Stimulated activated CD8-positive, alpha-beta memory T cell treated with anti-CD3 and anti-CD28 coated beads, Interleukin-7, amount 100 ng/mL, for 48 hours (primary cell): ENCODE data around the gene CCDC18.
"Not testable (repeated sequence)": the region's sequence is repeated elsewhere in the genome, so short reads cannot be mapped to it uniquely, and the experiment has no call there.

ENCODE experiments used
- DNase-seq, 2 donors: peaks; one replicate each; pipeline ENCODE4 v3.0.0-alpha.2; 2020; ENCODE audit warnings: low read depth in 1 of 2; ENCODE audit errors: extremely low read depth in 1 of 2

The CCDC18 gene

GRCh38 chr1:93174638-93175037 lies 5.9 kb upstream of the CCDC18 start:
- not testable (repeated sequence) for DNase-seq

DNA sequence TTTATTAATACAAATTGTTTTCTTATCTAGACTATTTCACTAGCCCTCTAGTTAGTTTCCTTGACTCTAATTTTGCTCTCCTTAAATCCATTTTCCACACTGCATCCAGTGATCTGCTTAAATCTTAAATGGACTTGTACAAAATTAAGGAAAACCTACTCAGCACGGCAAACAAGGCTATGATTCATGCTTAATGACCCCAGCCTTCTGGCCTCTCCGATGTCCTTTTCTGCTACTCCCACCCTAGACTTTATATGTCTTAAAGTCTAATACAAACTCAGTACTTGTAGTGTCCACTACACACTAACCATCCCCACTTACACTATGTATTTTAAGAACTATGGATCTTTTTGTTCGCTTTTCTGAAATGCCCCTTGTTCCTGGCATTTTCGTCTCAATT lies 2.5 kb upstream of the CCDC18 start:
- no peak for DNase-seq

- no peak for DNase-seq
Measured at GRCh38 chr1:93178418-93178817, 2.1 kb upstream of the CCDC18 start.

DNA sequence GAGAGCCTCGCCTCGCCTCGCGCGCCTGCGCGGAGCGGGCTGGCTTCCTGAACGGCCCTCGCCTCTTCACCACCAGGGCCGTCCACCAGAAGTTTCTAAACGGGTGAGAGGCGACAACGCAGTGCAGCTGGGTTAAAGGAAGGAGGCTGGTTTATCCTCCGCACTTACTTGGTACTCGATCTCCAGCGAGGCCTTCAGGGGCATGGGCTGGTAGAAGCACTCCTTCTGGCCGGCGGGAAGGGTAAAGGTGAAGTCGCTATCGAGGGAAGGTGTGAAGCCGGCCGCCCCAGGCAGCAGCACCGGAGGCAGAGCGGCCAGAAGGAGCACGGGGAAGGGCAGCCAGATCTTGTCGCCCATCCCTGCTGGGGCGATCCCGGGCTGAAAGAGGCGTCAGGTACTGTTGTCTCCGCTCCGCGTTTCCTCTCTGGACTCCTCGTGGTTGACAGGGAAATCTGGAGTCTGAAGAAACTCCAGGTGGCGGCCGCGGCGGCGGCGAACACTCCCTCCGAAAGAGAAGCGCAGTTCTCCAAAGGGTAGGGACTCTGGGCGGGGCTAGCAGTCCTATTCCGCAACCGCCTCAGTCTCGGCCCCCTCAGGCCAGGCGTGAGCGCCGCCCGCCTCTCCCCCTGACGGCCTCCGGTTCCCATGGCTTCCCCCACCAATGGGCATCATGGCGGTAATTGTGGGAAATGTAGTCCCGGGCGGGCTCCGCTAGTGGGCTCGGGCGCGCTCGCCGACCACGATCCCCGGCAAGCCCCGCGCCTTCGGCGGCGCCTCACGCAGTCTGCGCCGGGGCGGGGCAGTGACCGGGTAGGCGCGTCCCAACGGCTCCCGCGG lies 420 bp upstream of the CCDC18 start, which contains the start of gene TMED5:
Gene TMED5, minus strand, starts transcription at position 528 of the 837 bp plus-strand sequence. Its CDS starts 171 bp downstream, at position 357.
- DNase-seq: peak; percentile 94 to 96

DNA sequence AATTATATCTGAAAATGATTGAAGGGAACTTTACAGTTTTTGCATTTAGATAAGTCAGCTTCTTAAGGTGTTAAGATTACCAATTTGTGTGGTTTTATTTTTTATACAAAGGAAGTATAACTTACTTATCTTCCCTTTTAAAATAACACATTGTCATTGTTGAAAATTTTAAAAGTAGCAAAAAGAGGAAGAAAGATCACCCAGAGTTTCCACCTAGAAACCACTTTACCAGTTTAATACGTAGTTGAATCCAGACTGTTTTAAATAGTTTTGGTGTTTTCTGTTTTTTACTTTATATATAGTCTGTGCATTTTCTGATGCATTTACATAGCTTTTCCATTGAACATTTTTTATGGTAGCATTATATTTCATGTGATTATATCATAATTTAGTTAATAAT lies 6.1 kb downstream of the CCDC18 start:
- DNase-seq: no peak

GRCh38 chr1:93190432-93190831 lies 9.9 kb downstream of the CCDC18 start:
- DNase-seq: no peak

- no peak for DNase-seq
Measured at GRCh38 chr1:93194231-93194990, 13.9 kb downstream of the CCDC18 start.

DNA sequence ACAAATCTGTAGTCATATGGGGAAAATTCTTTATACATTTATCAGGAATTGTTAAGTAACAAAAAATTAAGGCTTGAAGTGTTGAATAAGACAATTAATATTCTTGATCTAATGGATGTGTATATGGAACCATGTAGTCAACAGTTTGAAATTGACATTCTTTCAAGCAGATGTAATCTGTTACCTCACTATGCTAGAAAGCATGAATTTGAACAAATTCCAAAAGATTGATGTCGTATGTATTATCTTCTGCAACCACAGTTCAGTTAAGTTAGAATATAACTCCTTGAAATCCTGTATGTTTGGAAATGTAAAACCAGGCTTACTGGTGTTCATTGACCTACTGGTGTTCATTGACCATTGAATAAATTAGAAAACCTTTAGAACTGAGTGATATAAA lies 16.1 kb downstream of the CCDC18 start:
- DNase-seq: no peak

DNA sequence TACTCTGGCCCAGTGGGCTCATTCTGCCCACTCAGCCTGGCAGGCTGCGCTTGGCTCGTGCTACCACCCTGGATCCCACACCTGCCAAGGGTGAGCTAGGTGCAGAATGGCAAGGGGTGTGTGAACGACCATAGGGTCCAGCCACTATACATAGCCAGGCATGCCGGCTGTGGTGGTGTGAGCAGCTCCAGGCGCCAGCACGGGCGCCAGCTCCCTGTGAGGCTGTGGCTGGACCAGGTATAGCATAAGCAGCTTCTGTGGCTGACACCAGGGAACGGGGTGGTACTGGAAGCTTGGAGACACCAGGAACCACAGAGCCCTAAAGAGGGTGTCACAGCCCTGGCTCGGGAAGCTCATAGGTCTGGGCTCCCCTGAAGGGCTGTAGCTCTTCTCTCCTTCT lies 18.6 kb downstream of the CCDC18 start:
- DNase-seq: no peak

GRCh38 chr1:93200086-93200620 lies 19.6 kb downstream of the CCDC18 start:
- DNase-seq: no peak

GRCh38 chr1:93200714-93201113 lies 20.2 kb downstream of the CCDC18 start:
- DNase-seq: no peak

- no peak for DNase-seq
Measured at GRCh38 chr1:93205892-93206566, 25.5 kb downstream of the CCDC18 start.

DNA sequence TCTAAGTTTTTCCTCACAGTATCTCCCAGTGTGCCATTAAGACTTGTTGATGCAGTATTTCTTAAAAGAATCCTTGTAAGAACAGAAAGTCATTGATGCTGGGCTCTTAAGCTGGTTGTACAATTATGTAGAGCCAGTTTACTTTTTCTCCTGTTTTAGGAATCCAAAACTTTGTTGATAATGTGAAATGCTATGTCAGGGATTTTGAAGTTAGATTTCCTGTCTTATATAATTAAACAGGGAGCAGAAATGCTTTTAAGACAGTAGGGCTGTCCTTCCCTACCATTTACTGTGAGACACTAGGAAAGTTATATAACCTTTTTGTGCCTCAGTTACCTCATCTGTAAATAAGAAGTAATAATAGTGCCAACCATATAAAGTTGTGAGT lies 26.0 kb downstream of the CCDC18 start:
- DNase-seq: no peak

DNA sequence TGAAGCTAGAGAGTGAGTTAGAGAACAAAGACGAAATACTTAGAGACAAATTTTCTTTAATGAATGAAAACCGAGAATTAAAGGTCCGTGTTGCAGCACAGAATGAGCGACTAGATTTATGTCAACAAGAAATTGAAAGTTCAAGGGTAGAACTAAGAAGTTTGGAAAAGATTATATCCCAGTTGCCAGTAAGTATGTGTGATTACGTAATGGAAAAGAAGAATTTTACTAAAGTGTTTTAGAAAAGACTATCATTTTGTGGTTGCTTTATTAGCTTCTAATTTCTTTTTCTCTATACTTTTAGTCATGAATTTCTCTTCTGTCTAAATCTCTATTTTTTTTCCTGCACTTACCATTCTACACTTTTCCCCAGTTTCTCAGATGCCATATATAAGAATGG lies 26.7 kb downstream of the CCDC18 start:
- no peak for DNase-seq

DNA sequence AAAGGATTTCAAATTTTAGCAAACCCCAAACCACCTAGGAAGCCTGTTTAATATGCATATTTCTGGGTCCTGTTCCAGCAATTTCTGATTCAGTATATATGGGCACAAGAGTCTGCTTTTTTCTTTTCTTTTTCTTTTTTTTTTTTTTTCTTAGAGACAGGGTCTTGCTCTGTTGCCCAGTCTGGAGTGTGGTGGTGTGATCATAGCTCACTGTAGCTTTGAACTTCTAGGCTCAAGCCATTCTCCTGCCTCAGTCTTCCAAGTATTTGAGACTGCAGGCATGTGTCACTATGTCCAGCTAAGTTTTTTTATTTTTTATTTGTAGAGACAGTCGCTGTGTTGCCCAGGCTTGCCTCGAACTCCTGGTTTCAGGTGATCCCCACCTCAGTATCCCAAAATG lies 34.8 kb downstream of the CCDC18 start:
- DNase-seq: no peak

DNA sequence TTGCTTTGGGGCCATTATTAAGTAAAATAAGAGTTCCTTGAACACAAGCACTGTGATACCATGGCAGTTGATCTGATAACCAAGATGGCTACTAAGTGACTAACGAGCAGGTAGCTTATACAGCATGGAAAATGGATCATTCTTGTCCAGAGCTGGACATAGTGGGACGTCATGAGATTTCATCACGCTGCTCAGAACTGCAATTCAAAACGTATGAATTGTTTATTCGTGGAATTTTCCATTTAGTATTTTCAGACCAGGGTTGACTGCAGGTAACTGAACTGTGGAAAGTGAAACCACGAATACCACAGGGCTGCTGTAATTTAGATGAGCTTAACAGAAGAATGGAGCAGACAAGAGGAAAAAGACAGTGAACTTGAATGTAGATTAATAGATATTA lies 38.9 kb downstream of the CCDC18 start:
- peak in 1 of 2 donors; percentile 5 for DNase-seq

DNA sequence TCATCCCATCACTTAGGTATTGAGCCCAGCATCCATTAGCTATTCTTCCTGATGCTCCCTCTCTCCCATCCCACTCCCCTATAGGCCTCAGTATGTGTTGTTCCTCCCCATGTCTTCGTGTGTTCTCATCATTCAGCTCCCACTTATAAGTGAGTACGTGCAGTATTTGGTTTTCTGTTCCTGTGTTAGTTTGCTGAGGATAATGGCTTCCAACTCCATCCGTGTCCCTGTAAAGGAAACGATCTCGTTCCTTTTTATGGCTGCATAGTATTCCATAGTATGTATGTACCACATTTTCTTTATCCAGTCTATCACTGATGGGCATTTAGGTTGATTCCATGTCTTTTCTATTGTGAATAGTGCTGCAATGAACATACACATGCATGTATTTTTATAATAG lies 40.2 kb downstream of the CCDC18 start:
- DNase-seq: not testable (repeated sequence)

- no peak for DNase-seq
Measured at GRCh38 chr1:93221913-93222312, 41.4 kb downstream of the CCDC18 start.

DNA sequence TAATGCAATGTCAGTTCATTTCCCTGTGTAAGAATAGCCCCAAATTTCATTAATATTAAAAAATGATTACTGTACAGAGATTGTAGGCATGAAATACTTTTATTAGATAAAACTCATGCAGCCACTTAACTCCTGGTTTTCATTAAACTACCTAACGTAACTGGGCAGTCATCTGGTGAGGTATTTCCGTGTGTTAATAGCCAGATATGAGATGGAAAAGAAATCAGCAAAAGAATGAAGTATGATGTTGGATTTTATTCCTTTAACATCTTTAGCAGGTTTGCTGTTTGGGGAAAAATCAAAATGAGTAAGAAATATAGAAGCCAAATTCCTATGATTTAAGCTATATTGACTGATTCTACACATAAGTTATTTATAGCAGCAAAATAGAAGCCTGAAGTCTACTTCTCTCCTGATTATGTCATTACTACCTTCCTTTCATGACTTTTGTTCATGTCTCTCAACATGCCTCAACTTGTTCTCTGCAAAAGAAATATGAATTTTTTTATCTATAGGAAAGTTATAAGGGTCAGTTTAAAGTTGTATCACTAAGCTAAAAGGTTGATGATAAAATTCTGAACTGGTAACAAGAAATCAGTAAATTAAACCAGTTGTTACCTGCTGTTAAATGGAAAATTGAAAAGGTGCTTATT lies 42.6 kb downstream of the CCDC18 start:
- DNase-seq: no peak

- no peak for DNase-seq
Measured at GRCh38 chr1:93235261-93235660, 54.7 kb downstream of the CCDC18 start.

GRCh38 chr1:93237021-93237420 lies 56.5 kb downstream of the CCDC18 start:
- DNase-seq: no peak
